BJ (cell line): ENCODE measurements around the gene WDR90. TPM values are rescaled to one million over a fixed set of nuclear protein-coding genes. Genes with fewer than 3 reads are reported as not detected.

ENCODE experiments used
- CTCF ChIA-PET: fragments of 350-600 bp; formaldehyde crosslinking; extraction: SDS; loops from one replicate; lab custom pipeline; 2021; ENCODE audit warnings: antibody characterized with exemption, inconsistent platforms; lab: Yijun Ruan, JAX
- POLR2A ChIA-PET: fragments of 300-600 bp; sonication (Branson Sonifier 250); formaldehyde crosslinking; extraction: SDS; loops from one replicate; lab custom pipeline; 2021; ENCODE audit warnings: antibody characterized with exemption; lab: Charles Lee
- DNase-seq: peaks from one replicate; pipeline ENCODE4 v3.0.0-alpha.2; 2011; ENCODE audit warnings: low read depth
- H3K27me3 ChIP-seq: 2 replicates; pipeline ENCODE4 v1.6.0; 2011; ENCODE audit warnings: low read length; ENCODE audit not compliant: control insufficient read depth, insufficient read depth
- H3K36me3 ChIP-seq: 2 replicates; pipeline ENCODE4 v1.5.1; 2011; ENCODE audit warnings: low read length; ENCODE audit not compliant: control insufficient read depth, insufficient read depth
- H3K4me3 ChIP-seq: 2 replicates; pipeline ENCODE4 v1.5.1; 2011; ENCODE audit warnings: low read depth, mild to moderate bottlenecking, control low read depth, low read length
- polyA minus RNA-seq: library from RNA; depleted of rRNA, polyadenylated mRNA; stranded (reverse); fragments of >200 nt; gene quantifications from 2 replicates; pipeline ENCODE4 v1.2.3, GENCODE V29; 2011; rRNA and poly(A)+ RNA removed
- polyA plus RNA-seq: library from polyadenylated mRNA; depleted of rRNA; stranded (reverse); fragments of >200 nt; gene quantifications from 2 replicates; pipeline ENCODE4 v1.2.3, GENCODE V29; 2011; rRNA removed
- TF ChIP-seq, protein P1 (sequence below): IDR thresholded peaks from 2 replicates; pipeline ENCODE4 v1.5.1; 2011; ENCODE audit warnings: low read depth, mild to moderate bottlenecking, control low read depth, inconsistent platforms, low read length, moderate library complexity; ENCODE audit not compliant: insufficient read depth

The WDR90 gene
- polyA plus RNA-seq (6.2 and 10.0 TPM in 2 replicates), polyA minus RNA-seq (3.6 and 4.0 TPM in 2 replicates)

- Histone ChIP-seq H3K36me3 (peaks cover 5% of the 10 kb centered on the region), H3K27me3 (no peaks in the 10 kb centered on the region), H3K4me3 (peak within 1 kb of the TSS; percentile 68)
- CTCF ChIA-PET, result interaction anchor here (1.0 to 1.6 kb wide), 3 partner anchors 12 to 16 kb away, joined by 3 to 6 read pairs (median 4); no protein-coding TSS in a partner anchor
- peak; percentile 37 for DNase-seq
- TF ChIP-seq, protein P1, sequence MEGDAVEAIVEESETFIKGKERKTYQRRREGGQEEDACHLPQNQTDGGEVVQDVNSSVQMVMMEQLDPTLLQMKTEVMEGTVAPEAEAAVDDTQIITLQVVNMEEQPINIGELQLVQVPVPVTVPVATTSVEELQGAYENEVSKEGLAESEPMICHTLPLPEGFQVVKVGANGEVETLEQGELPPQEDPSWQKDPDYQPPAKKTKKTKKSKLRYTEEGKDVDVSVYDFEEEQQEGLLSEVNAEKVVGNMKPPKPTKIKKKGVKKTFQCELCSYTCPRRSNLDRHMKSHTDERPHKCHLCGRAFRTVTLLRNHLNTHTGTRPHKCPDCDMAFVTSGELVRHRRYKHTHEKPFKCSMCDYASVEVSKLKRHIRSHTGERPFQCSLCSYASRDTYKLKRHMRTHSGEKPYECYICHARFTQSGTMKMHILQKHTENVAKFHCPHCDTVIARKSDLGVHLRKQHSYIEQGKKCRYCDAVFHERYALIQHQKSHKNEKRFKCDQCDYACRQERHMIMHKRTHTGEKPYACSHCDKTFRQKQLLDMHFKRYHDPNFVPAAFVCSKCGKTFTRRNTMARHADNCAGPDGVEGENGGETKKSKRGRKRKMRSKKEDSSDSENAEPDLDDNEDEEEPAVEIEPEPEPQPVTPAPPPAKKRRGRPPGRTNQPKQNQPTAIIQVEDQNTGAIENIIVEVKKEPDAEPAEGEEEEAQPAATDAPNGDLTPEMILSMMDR, result no peak
- POLR2A ChIA-PET, result no interaction called here
Observed at GRCh38 chr16:648781-649589, at the start of gene WDR90. Gene WDR90 (plus strand): TSS chr16:649365. CDS start chr16:649417, 52 bp downstream.

DNA sequence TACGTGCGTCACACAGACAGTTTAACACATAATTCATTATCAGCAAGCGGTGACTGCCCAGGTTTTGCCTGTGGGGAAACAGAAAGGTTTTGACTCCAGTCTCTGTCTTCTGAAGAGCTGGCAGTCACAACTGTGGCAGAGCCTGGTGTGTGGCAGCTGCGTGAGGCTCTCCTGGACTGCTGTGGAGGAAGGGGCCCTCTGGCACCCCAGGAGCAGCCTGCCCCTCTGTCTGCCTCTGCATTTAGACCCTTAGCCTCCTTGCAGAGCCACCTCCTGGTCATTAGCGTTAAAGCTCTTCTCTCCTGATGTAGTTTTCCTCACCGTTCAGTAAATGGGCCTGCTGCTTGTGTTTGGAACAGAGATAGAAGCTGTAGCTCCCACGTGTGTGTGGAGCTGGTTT lies 48.4 kb upstream of the WDR90 start:
- Histone ChIP-seq H3K36me3 (peaks cover 6% of the 10 kb centered on the region), H3K4me3 (no peak overlapping the region), H3K27me3 (no peaks in the 10 kb centered on the region)
- ChIA-PET CTCF (interaction anchor here (0.6 to 1.8 kb wide), 4 partner anchors 22 to 101 kb away, joined by 3 to 5 read pairs (median 3); no protein-coding TSS in a partner anchor), POLR2A (no interaction called here)
- TF ChIP-seq, protein P1, result 0 out of 2 replicates have a peak, but pooled peaks have one; percentile 19
- no peak for DNase-seq

GRCh38 chr16:603933-604332 lies 45.2 kb upstream of the WDR90 start:
- POLR2A ChIA-PET, result no interaction called here
- Histone ChIP-seq H3K36me3 (peaks cover 4% of the 10 kb centered on the region), H3K27me3 (no peaks in the 10 kb centered on the region), H3K4me3 (no peak overlapping the region)
- CTCF ChIA-PET, result no interaction called here
- no peak for DNase-seq
- TF ChIP-seq, protein P1, result no peak

- no peak for DNase-seq
- ChIA-PET POLR2A (no interaction called here), CTCF (no interaction called here)
- H3K36me3 ChIP-seq, result peaks cover 1% of the 10 kb centered on the region; the same call in 1 of the 2 replicates
- TF ChIP-seq, protein P1, result no peak
- H3K27me3 ChIP-seq, result no peaks in the 10 kb centered on the region
- no peak overlapping the region for H3K4me3 ChIP-seq
Observed at GRCh38 chr16:606656-607307, 42.4 kb upstream of the WDR90 start.

- no peak for DNase-seq
- TF ChIP-seq, protein P1, result no peak
- Histone ChIP-seq H3K27me3 (no peaks in the 10 kb centered on the region), H3K36me3 (peaks cover 1% of the 10 kb centered on the region; the same call in 1 of the 2 replicates), H3K4me3 (no peak overlapping the region)
- ChIA-PET CTCF (no interaction called here), POLR2A (no interaction called here)
Observed at GRCh38 chr16:608019-608418, 41.1 kb upstream of the WDR90 start.
